ENCODE data around the gene PAAF1. TPM values are rescaled to one million over a fixed set of nuclear protein-coding genes. Genes with fewer than 3 reads are reported as not detected.

The PAAF1 gene
- total and polyA plus RNA-seq, 2 experiments from 2014 or later = 13.6 to 18.1 TPM

DNA sequence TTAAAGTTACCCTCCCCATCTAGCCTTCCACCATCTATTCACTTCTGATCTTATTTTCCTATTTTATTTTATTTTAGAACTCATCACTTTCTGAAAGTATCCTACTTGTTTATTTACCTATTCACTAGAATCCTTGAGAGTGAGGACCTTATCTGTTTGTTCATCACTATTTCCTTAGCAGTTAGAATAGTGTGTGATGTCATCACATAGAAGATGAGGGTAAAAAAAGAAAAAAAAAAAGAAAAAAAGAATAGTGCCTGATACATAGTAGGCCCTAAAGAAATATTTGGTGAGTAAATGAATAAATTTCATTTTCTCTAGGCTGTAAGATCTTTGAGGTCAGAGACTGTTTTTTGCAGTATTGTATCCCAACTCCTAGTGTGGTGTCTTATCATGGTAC is 36.7 kb downstream of the PAAF1 start:
- Mint-ChIP-seq H3K4me1 (no peaks in the 10 kb centered on the region), H3K4me3 (no peak overlapping the region), H3K9me3 (no peaks in the 10 kb centered on the region), H3K27ac (no peak overlapping the region), H3K27me3 (ENCODE audit: insufficient read depth, low read depth, poor library complexity) (no peaks in the 10 kb centered on the region), H3K36me3 (ENCODE audit: low read depth) (peaks cover 4% of the 10 kb centered on the region; the same call in 2 of the 3 replicates)
- DNase-seq (ENCODE audit: low spot score) (no peak), ATAC-seq (no peak)
- Histone ChIP-seq H3K36me3 (ENCODE audit: insufficient read depth) (no peaks in the 10 kb centered on the region), H3K4me2 (no peak overlapping the region), H3K27me3 (ENCODE audit: insufficient read depth) (no peaks in the 10 kb centered on the region), H3K27ac (ENCODE audit: low read depth) (no peak overlapping the region), H4K20me1 (replicated peaks; ENCODE audit: insufficient read depth) (no peaks in the 10 kb centered on the region), H3K4me3 (no peak overlapping the region), H3F3A (replicated peaks; ENCODE audit: low read depth) (no peaks in the 10 kb centered on the region), H3K4me1 (ENCODE audit: insufficient read depth) (no peaks in the 10 kb centered on the region), H2AFZ (no peak overlapping the region), H3K9me2 (ENCODE audit: insufficient read depth) (no peaks in the 10 kb centered on the region), H3K79me2 (replicated peaks; ENCODE audit: insufficient read depth) (no peaks in the 10 kb centered on the region)
- TF ChIP-seq ZNF331 (CRISPR knock-in tag; IDR thresholded peaks at IDR 0.05; ENCODE audit: low read depth) (no peak), ZNF114 (CRISPR knock-in tag; IDR thresholded peaks at IDR 0.05) (no peak), EZH2phosphoT487 (IDR thresholded peaks at IDR 0.05; ENCODE audit: unreplicated experiment) (no peak), JUNB (IDR thresholded peaks at IDR 0.05; ENCODE audit: unreplicated experiment) (no peak), NANOG (IDR thresholded peaks at IDR 0.05; ENCODE audit: borderline replicate concordance) (no peak), STAT1 (IDR thresholded peaks at IDR 0.05; ENCODE audit: unreplicated experiment) (no peak), CREB1 (CRISPR knock-in tag; IDR thresholded peaks at IDR 0.05; ENCODE audit: low read depth) (no peak), CTCF (conservative IDR thresholded peaks at IDR 0.05; ENCODE audit: low read depth in 2 of 2) (no peak), EZH2 (IDR thresholded peaks at IDR 0.05; ENCODE audit: low read depth, unreplicated experiment) (no peak), POLR2AphosphoS5 (IDR thresholded peaks at IDR 0.05; ENCODE audit: low read depth) (no peak)
- TF ChIP-seq, protein P1, sequence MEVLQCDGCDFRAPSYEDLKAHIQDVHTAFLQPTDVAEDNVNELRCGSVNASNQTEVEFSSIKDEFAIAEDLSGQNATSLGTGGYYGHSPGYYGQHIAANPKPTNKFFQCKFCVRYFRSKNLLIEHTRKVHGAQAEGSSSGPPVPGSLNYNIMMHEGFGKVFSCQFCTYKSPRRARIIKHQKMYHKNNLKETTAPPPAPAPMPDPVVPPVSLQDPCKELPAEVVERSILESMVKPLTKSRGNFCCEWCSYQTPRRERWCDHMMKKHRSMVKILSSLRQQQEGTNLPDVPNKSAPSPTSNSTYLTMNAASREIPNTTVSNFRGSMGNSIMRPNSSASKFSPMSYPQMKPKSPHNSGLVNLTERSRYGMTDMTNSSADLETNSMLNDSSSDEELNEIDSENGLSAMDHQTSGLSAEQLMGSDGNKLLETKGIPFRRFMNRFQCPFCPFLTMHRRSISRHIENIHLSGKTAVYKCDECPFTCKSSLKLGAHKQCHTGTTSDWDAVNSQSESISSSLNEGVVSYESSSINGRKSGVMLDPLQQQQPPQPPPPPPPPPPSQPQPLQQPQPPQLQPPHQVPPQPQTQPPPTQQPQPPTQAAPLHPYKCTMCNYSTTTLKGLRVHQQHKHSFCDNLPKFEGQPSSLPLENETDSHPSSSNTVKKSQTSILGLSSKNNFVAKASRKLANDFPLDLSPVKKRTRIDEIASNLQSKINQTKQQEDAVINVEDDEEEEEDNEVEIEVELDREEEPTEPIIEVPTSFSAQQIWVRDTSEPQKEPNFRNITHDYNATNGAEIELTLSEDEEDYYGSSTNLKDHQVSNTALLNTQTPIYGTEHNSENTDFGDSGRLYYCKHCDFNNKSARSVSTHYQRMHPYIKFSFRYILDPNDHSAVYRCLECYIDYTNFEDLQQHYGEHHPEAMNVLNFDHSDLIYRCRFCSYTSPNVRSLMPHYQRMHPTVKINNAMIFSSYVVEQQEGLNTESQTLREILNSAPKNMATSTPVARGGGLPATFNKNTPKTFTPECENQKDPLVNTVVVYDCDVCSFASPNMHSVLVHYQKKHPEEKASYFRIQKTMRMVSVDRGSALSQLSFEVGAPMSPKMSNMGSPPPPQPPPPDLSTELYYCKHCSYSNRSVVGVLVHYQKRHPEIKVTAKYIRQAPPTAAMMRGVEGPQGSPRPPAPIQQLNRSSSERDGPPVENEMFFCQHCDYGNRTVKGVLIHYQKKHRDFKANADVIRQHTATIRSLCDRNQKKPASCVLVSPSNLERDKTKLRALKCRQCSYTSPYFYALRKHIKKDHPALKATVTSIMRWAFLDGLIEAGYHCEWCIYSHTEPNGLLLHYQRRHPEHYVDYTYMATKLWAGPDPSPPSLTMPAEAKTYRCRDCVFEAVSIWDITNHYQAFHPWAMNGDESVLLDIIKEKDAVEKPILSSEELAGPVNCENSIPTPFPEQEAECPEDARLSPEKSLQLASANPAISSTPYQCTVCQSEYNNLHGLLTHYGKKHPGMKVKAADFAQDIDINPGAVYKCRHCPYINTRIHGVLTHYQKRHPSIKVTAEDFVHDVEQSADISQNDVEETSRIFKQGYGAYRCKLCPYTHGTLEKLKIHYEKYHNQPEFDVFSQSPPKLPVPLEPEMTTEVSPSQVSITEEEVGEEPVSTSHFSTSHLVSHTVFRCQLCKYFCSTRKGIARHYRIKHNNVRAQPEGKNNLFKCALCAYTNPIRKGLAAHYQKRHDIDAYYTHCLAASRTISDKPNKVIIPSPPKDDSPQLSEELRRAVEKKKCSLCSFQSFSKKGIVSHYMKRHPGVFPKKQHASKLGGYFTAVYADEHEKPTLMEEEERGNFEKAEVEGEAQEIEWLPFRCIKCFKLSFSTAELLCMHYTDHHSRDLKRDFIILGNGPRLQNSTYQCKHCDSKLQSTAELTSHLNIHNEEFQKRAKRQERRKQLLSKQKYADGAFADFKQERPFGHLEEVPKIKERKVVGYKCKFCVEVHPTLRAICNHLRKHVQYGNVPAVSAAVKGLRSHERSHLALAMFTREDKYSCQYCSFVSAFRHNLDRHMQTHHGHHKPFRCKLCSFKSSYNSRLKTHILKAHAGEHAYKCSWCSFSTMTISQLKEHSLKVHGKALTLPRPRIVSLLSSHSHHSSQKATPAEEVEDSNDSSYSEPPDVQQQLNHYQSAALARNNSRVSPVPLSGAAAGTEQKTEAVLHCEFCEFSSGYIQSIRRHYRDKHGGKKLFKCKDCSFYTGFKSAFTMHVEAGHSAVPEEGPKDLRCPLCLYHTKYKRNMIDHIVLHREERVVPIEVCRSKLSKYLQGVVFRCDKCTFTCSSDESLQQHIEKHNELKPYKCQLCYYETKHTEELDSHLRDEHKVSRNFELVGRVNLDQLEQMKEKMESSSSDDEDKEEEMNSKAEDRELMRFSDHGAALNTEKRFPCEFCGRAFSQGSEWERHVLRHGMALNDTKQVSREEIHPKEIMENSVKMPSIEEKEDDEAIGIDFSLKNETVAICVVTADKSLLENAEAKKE (CRISPR knock-in tag; IDR thresholded peaks at IDR 0.05) = no peak
- TF ChIP-seq, protein P2, sequence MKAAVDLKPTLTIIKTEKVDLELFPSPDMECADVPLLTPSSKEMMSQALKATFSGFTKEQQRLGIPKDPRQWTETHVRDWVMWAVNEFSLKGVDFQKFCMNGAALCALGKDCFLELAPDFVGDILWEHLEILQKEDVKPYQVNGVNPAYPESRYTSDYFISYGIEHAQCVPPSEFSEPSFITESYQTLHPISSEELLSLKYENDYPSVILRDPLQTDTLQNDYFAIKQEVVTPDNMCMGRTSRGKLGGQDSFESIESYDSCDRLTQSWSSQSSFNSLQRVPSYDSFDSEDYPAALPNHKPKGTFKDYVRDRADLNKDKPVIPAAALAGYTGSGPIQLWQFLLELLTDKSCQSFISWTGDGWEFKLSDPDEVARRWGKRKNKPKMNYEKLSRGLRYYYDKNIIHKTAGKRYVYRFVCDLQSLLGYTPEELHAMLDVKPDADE (IDR thresholded peaks at IDR 0.05) = no peak
- TF ChIP-seq, protein P3, sequence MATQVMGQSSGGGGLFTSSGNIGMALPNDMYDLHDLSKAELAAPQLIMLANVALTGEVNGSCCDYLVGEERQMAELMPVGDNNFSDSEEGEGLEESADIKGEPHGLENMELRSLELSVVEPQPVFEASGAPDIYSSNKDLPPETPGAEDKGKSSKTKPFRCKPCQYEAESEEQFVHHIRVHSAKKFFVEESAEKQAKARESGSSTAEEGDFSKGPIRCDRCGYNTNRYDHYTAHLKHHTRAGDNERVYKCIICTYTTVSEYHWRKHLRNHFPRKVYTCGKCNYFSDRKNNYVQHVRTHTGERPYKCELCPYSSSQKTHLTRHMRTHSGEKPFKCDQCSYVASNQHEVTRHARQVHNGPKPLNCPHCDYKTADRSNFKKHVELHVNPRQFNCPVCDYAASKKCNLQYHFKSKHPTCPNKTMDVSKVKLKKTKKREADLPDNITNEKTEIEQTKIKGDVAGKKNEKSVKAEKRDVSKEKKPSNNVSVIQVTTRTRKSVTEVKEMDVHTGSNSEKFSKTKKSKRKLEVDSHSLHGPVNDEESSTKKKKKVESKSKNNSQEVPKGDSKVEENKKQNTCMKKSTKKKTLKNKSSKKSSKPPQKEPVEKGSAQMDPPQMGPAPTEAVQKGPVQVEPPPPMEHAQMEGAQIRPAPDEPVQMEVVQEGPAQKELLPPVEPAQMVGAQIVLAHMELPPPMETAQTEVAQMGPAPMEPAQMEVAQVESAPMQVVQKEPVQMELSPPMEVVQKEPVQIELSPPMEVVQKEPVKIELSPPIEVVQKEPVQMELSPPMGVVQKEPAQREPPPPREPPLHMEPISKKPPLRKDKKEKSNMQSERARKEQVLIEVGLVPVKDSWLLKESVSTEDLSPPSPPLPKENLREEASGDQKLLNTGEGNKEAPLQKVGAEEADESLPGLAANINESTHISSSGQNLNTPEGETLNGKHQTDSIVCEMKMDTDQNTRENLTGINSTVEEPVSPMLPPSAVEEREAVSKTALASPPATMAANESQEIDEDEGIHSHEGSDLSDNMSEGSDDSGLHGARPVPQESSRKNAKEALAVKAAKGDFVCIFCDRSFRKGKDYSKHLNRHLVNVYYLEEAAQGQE (IDR thresholded peaks at IDR 0.05; ENCODE audit: unreplicated experiment) = no peak
